ENCODE data around the gene MAP4K4. TPM values are rescaled to one million over a fixed set of nuclear protein-coding genes. Genes with fewer than 3 reads are reported as not detected.

Gene MAP4K4
- total RNA-seq, 4 donors from 2014 or later, result 14.2 to 65.2 (median 29.1) TPM

DNA sequence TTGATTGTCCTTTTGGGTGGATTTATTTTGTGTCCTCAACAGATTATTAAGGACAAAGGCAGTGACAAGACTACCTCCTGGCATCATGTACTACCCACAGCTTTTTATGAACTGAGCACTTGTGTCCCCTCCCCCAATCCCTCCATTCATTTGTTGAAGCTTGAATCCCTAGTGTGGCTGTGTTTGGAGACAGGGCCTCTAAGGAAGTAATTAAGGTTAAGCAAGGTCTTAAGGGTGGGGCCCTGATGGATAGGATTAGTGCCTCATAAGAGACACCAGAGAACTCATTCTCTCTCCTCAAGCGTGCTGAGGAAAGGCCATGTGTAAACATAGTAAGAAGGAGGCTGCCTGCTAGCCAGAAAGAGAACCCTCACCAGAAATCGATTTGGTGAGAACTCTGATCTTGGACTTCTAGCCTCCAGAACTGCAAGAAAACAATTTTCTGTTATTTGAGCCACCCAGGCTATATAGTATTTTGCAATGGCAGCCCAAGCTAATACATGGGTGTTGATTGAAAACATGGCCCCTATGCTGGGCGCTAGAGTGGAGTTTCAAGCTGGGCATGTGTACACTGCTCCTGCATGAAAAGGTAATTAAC is 3.4 kb upstream of the MAP4K4 start:
- TF ChIP-seq POLR2A (IDR thresholded peaks at IDR 0.05), result no peak
- no peak for TF ChIP-seq CTCF (IDR thresholded peaks at IDR 0.05)
- no peak overlapping the region for H3K27ac ChIP-seq
- H3K4me3 ChIP-seq, result no peak overlapping the region
- H3K27me3 ChIP-seq, result no peaks in the 10 kb centered on the region
- H3K4me1 ChIP-seq, result peaks cover 0 to 6% (median 0%) of the 10 kb centered on the region in 4 donors
- H3K9me3 ChIP-seq, result no peaks in the 10 kb centered on the region
- no peak for DNase-seq
- H3K36me3 ChIP-seq, result no peaks in the 10 kb centered on the region

- DNase-seq, result peak in 1 of 3 donors; percentile 49
- Histone ChIP-seq H3K27me3 (no peaks in the 10 kb centered on the region), H3K9me3 (no peaks in the 10 kb centered on the region), H3K4me3 (peak overlapping the region; percentile 57 to 84 (median 72)), H3K27ac (peak overlapping the region; percentile 73 to 85 (median 80)), H3K36me3 (no peaks in the 10 kb centered on the region), H3K4me1 (peaks cover 0 to 7% (median 1%) of the 10 kb centered on the region in 4 donors)
- TF ChIP-seq POLR2A (IDR thresholded peaks at IDR 0.05) (no peak), CTCF (IDR thresholded peaks at IDR 0.05) (no peak)
These were observed 1.0 kb upstream of the MAP4K4 start for GRCh38 chr2:101696272-101697123.

DNA sequence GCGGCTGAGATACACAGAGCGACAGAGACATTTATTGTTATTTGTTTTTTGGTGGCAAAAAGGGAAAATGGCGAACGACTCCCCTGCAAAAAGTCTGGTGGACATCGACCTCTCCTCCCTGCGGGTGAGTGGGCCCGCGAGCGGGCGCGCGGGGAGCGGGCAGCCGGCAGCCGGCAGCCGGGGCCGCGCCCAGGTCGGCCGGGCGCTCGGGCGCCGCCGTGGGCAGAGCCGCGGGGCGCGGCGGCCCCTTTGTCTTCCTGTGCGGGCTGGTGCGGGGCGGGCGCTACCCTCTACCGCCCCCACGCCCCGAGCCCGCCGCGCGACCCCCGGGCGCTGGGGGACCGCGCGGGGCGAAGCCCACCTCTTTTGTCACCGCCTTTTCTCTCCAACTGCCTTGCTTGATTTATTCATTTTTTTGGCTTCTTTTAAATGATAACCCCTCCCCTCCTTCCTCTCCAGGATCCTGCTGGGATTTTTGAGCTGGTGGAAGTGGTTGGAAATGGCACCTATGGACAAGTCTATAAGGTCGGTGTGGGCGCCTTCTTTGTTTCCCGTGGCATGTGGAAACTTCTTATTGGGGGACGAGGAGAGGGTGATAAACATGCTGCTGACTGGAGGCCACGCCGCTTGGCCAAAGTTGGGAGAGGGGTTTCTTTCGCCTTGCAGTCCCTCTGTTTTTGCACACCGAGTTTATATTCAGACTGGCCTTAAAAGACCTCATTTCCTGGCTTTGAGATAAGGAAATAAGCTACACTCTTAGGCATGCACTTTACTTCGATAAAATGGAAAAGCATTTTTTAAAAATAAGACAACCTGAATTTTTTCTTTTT is 722 bp downstream of the MAP4K4 start:
- peak overlapping the region; percentile 57 to 84 (median 62) for H3K4me3 ChIP-seq
- no peaks in the 10 kb centered on the region for H3K9me3 ChIP-seq
- peaks cover 0 to 7% (median 1%) of the 10 kb centered on the region in 4 donors for H3K4me1 ChIP-seq
- peak in 2 of 3 donors; percentile 37 to 69 for DNase-seq
- H3K27me3 ChIP-seq, result no peaks in the 10 kb centered on the region
- peak overlapping the region; percentile 62 to 85 (median 78) for H3K27ac ChIP-seq
- no peaks in the 10 kb centered on the region for H3K36me3 ChIP-seq
- TF ChIP-seq POLR2A (IDR thresholded peaks at IDR 0.05), result no peak
- no peak for TF ChIP-seq CTCF (IDR thresholded peaks at IDR 0.05)

GRCh38 chr2:101698844-101699754 is 1.6 kb downstream of the MAP4K4 start:
- Histone ChIP-seq H3K27ac (peak overlapping the region; percentile 42 to 84 (median 66)), H3K36me3 (no peaks in the 10 kb centered on the region), H3K9me3 (no peaks in the 10 kb centered on the region), H3K4me3 (peak overlapping the region; percentile 57 to 84 (median 62)), H3K27me3 (no peaks in the 10 kb centered on the region), H3K4me1 (peaks cover 0 to 7% (median 1%) of the 10 kb centered on the region in 4 donors)
- no peak for DNase-seq
- no peak for TF ChIP-seq CTCF (IDR thresholded peaks at IDR 0.05)
- no peak for TF ChIP-seq POLR2A (IDR thresholded peaks at IDR 0.05)
